ENCODE measurements around the gene TMEM270.

DNA sequence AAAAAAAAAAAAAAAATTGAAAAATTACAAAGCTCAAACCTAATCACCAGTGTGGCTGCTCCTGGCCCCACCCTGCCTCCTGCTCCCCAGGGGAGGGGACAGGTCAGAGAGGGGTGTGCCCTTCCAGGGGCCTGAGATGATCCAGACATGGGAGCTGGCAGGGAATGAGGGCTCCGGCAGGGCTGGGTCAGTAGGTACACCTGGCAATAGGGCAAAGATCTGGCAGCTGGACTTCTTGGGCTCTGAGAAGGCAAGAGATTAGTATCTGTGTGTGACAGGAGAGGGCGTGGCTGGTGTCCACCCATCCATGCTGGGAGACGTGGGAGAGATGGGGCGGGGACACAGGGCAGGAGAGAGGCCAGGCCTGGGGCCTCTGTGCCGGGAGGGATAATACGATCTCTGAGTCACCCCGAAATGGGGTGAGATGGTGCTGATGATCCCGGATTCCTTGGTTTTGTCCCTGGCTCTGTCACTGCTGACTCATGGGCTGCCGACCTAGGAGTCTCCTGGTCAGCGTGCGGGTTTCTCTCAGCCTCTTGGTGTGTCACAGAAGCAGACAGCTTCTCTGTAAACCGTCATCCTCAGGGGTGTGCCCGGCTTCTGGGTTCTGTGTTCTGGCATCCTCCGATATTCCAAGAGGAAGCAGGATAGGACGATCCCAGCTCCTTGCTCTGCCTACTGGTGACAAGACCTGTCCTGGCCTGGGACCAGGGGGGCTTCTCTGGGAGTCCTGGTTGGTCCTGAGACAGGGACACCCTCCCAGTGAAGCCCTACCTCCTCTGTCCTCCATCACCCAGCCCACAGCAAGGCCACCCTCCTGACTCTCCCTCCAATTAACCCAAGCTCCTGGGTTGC is 38.4 kb upstream of the TMEM270 start:
- TF ChIP-seq, protein P1, sequence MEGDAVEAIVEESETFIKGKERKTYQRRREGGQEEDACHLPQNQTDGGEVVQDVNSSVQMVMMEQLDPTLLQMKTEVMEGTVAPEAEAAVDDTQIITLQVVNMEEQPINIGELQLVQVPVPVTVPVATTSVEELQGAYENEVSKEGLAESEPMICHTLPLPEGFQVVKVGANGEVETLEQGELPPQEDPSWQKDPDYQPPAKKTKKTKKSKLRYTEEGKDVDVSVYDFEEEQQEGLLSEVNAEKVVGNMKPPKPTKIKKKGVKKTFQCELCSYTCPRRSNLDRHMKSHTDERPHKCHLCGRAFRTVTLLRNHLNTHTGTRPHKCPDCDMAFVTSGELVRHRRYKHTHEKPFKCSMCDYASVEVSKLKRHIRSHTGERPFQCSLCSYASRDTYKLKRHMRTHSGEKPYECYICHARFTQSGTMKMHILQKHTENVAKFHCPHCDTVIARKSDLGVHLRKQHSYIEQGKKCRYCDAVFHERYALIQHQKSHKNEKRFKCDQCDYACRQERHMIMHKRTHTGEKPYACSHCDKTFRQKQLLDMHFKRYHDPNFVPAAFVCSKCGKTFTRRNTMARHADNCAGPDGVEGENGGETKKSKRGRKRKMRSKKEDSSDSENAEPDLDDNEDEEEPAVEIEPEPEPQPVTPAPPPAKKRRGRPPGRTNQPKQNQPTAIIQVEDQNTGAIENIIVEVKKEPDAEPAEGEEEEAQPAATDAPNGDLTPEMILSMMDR (IDR thresholded peaks at IDR 0.05) = no peak
- TF ChIP-seq POLR2A (IDR thresholded peaks at IDR 0.05) = no peak

Data from gastroesophageal sphincter (tissue), 3 donors.